ENCODE measurements around the gene MBP.

Gene MBP

DNA sequence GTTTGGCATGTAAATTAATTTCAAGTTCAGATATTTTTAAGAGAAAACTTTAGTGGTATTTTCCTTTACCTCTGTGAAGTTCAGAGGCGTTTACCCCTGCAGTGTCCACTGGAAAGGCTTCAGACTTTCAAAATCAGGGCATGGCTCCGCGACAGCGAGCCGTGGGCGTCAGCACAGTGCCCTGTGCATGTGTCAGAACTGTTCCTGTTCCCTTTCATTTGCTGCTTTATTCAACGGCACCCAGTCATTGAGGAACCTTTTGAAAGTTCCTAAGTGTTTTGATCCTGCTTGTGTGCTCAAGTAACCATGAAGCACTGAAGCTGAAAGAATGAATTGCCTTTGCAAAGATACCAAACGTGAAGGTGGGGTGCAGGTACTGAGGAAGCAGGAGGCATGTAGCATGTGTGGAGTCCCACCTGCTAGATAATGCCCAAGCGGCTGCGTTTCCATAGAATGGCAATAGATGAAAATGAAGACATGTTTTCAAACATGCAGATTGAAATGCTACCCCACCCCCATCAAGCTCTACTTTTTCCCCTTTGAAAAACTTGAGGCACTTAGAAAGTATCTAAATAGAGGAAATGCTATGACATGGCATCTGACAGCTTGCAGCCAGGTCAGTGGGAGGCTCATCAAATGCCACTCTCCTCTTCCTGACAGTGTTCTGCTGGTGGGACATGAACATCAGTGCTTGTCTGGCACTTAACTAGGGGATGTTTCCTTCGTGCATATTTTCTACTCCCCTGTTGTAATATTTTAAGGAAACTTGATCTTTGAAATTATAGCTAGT, 161.6 kb downstream of the MBP start:
- TF ChIP-seq TEAD4 (IDR thresholded peaks at IDR 0.05) (no peak), YY1 (IDR thresholded peaks at IDR 0.05; ENCODE audit: low read depth) (no peak), RAD21 (IDR thresholded peaks at IDR 0.05; ENCODE audit: low read depth) (no peak), EGR1 (IDR thresholded peaks at IDR 0.05) (peak; percentile 70), NFIC (IDR thresholded peaks at IDR 0.05) (no peak), ZBTB7A (IDR thresholded peaks at IDR 0.05; ENCODE audit: low read depth) (no peak)
- TF ChIP-seq, protein P1, sequence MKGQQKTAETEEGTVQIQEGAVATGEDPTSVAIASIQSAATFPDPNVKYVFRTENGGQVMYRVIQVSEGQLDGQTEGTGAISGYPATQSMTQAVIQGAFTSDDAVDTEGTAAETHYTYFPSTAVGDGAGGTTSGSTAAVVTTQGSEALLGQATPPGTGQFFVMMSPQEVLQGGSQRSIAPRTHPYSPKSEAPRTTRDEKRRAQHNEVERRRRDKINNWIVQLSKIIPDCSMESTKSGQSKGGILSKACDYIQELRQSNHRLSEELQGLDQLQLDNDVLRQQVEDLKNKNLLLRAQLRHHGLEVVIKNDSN (IDR thresholded peaks at IDR 0.05) = no peak

DNA sequence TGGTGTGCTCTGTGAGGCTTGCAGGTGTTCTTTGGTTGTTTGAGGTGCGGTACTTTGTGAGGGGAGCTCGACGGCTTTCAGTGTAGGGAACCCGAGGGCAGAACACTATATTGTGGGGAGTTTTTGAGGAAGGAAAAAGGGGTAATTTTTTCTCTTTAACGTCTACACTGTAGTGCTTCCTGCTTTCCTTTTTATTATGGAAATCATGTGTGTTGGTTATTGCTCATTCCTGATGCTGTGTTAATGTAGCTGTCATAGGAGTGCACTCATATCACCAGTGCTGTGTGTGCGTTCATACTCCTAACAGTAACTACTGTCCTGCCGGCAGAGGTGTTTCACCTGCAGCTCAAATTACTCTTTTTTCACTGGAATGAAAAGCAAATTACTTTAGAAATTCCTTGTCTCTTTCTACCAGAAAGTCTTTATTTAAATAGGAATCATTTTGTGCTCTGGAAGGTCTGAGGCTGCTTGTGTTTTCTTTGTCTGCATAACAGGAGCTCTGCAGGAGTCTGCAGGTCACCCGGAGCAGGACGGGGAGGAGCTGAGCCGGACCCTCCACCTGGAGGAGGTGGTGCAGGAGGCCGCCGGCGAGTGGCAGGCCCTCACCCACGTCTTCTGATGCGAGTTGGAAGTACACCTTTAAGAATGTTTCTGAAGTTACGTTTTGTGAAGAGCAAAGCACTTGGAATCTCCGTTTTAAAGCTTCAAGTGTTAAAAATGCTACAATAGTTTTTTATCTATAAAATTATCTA, 164.7 kb downstream of the MBP start:
- TF ChIP-seq TAF1 (IDR thresholded peaks at IDR 0.05; ENCODE audit: low read depth) (no peak), YY1 (IDR thresholded peaks at IDR 0.05; ENCODE audit: low read depth) (no peak), TEAD4 (IDR thresholded peaks at IDR 0.05) (no peak), FOXM1 (IDR thresholded peaks at IDR 0.05; ENCODE audit: borderline replicate concordance, low read depth) (no peak), EGR1 (IDR thresholded peaks at IDR 0.05) (no peak), EP300 (IDR thresholded peaks at IDR 0.05; ENCODE audit: borderline replicate concordance) (no peak), RAD21 (IDR thresholded peaks at IDR 0.05; ENCODE audit: low read depth) (no peak), NFIC (IDR thresholded peaks at IDR 0.05) (no peak), ZBTB7A (IDR thresholded peaks at IDR 0.05; ENCODE audit: low read depth) (no peak), CEBPB (IDR thresholded peaks at IDR 0.05) (no peak), CREB1 (IDR thresholded peaks at IDR 0.05; ENCODE audit: low read depth) (no peak), TCF12 (IDR thresholded peaks at IDR 0.05; ENCODE audit: low read depth) (no peak)
- TF ChIP-seq, protein P2, sequence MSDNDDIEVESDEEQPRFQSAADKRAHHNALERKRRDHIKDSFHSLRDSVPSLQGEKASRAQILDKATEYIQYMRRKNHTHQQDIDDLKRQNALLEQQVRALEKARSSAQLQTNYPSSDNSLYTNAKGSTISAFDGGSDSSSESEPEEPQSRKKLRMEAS (IDR thresholded peaks at IDR 0.05) = no peak
- TF ChIP-seq, protein P1 (IDR thresholded peaks at IDR 0.05) = no peak
- TF ChIP-seq, protein P3, sequence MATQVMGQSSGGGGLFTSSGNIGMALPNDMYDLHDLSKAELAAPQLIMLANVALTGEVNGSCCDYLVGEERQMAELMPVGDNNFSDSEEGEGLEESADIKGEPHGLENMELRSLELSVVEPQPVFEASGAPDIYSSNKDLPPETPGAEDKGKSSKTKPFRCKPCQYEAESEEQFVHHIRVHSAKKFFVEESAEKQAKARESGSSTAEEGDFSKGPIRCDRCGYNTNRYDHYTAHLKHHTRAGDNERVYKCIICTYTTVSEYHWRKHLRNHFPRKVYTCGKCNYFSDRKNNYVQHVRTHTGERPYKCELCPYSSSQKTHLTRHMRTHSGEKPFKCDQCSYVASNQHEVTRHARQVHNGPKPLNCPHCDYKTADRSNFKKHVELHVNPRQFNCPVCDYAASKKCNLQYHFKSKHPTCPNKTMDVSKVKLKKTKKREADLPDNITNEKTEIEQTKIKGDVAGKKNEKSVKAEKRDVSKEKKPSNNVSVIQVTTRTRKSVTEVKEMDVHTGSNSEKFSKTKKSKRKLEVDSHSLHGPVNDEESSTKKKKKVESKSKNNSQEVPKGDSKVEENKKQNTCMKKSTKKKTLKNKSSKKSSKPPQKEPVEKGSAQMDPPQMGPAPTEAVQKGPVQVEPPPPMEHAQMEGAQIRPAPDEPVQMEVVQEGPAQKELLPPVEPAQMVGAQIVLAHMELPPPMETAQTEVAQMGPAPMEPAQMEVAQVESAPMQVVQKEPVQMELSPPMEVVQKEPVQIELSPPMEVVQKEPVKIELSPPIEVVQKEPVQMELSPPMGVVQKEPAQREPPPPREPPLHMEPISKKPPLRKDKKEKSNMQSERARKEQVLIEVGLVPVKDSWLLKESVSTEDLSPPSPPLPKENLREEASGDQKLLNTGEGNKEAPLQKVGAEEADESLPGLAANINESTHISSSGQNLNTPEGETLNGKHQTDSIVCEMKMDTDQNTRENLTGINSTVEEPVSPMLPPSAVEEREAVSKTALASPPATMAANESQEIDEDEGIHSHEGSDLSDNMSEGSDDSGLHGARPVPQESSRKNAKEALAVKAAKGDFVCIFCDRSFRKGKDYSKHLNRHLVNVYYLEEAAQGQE (IDR thresholded peaks at IDR 0.05; ENCODE audit: low read depth) = no peak

DNA sequence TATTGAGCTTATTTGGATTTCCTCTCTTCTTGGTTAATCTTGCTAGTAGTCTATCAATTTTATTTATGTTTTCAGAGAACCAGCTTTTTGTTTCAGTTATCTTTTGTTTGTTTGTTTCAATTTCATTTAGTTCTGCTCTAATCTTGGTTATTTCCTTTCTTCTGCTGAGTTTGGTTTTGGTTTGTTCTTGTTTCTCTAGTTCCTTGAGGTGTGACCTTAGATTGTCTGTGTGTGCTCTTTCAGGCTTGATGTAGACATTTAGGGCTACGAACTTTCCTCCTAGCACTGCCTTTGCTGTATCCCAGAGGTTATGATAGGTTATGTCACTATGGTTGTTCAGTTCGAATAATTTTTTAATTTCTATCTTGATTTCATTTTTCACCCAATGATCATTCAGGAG, 168.6 kb downstream of the MBP start:
- TF ChIP-seq, protein P2 (IDR thresholded peaks at IDR 0.05) = no peak
- TF ChIP-seq CREB1 (IDR thresholded peaks at IDR 0.05; ENCODE audit: low read depth) (no peak), YY1 (IDR thresholded peaks at IDR 0.05; ENCODE audit: low read depth) (no peak), TCF12 (IDR thresholded peaks at IDR 0.05; ENCODE audit: low read depth) (no peak), TAF1 (IDR thresholded peaks at IDR 0.05; ENCODE audit: low read depth) (no peak), TEAD4 (IDR thresholded peaks at IDR 0.05) (no peak), EGR1 (IDR thresholded peaks at IDR 0.05) (no peak), CEBPB (IDR thresholded peaks at IDR 0.05) (no peak), NFIC (IDR thresholded peaks at IDR 0.05) (no peak), ZBTB7A (IDR thresholded peaks at IDR 0.05; ENCODE audit: low read depth) (no peak), EP300 (IDR thresholded peaks at IDR 0.05; ENCODE audit: borderline replicate concordance) (no peak), RAD21 (IDR thresholded peaks at IDR 0.05; ENCODE audit: low read depth) (no peak), FOXM1 (IDR thresholded peaks at IDR 0.05; ENCODE audit: borderline replicate concordance, low read depth) (no peak)
- TF ChIP-seq, protein P1 (IDR thresholded peaks at IDR 0.05) = no peak
- TF ChIP-seq, protein P3 (IDR thresholded peaks at IDR 0.05; ENCODE audit: low read depth) = no peak

DNA sequence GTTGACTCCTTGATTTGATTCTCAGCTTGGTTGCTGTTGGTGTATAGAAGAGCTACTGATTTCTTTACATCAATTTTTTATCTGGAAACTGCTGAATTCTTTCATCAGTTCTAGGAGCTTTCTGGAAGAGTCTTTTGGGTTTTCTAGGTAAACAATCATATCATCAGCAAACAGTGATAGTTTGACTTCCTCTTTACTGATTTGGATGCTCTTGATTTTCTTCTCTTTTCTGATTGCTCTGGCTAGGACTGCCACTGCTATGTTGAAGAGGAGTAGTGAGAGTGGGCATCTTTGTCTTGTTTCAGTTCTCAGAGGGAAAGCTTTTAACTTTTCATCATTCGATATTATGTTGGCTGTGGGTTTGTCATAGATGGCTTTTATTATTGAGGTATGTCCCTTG, 169.7 kb downstream of the MBP start:
- TF ChIP-seq CREB1 (IDR thresholded peaks at IDR 0.05; ENCODE audit: low read depth) (no peak), RAD21 (IDR thresholded peaks at IDR 0.05; ENCODE audit: low read depth) (no peak), CEBPB (IDR thresholded peaks at IDR 0.05) (no peak), TAF1 (IDR thresholded peaks at IDR 0.05; ENCODE audit: low read depth) (no peak), FOXM1 (IDR thresholded peaks at IDR 0.05; ENCODE audit: borderline replicate concordance, low read depth) (no peak), EGR1 (IDR thresholded peaks at IDR 0.05) (no peak), ZBTB7A (IDR thresholded peaks at IDR 0.05; ENCODE audit: low read depth) (no peak), EP300 (IDR thresholded peaks at IDR 0.05; ENCODE audit: borderline replicate concordance) (no peak), YY1 (IDR thresholded peaks at IDR 0.05; ENCODE audit: low read depth) (no peak), TEAD4 (IDR thresholded peaks at IDR 0.05) (no peak), NFIC (IDR thresholded peaks at IDR 0.05) (no peak), TCF12 (IDR thresholded peaks at IDR 0.05; ENCODE audit: low read depth) (no peak)
- TF ChIP-seq, protein P3 (IDR thresholded peaks at IDR 0.05; ENCODE audit: low read depth) = no peak
- TF ChIP-seq, protein P2 (IDR thresholded peaks at IDR 0.05) = no peak
- TF ChIP-seq, protein P1 (IDR thresholded peaks at IDR 0.05) = no peak
